Prostate gland (tissue), 2 donors: Measurements from ENCODE around the gene TDRD3. TPM values are rescaled to one million over a fixed set of nuclear protein-coding genes. Genes with fewer than 3 reads are reported as not detected.

Source experiments
- DNase-seq: peaks from one replicate; pipeline ENCODE4 v3.0.0-alpha.2; 2019; ENCODE audit warnings: low spot score
- H3K27ac ChIP-seq, 2 donors: fragments of 200-600 bp; sonication (generic); 2 replicates each; pipeline ENCODE4 v1.5.1; 2017 to 2019
- H3K27me3 ChIP-seq: fragments of 200-600 bp; sonication (generic); replicated peaks from 2 replicates; pipeline ENCODE4 v1.5.1; 2019; ENCODE audit not compliant: insufficient read depth
- H3K36me3 ChIP-seq, 2 donors: fragments of 200-600 bp; sonication (generic); 1 replicate in 1 of 2; 2 replicates in 1 of 2; pipeline versions ENCODE4 v1.5.1 to v1.8.1; 2017 to 2019
- H3K4me1 ChIP-seq: fragments of 200-600 bp; sonication (generic); replicated peaks from 2 replicates; pipeline ENCODE4 v1.5.1; 2019
- H3K4me3 ChIP-seq, 2 donors: fragments of 200-600 bp; sonication (generic); 2 replicates each; pipeline ENCODE4 v1.5.1; 2017 to 2019
- H3K9me3 ChIP-seq: fragments of 200-600 bp; sonication (generic); 2 replicates; pipeline ENCODE4 v1.5.1; 2017
- POLR2A ChIP-seq: fragments of 450-650 bp; IDR thresholded peaks from one replicate; pipeline ENCODE4 v1.6.1; 2016; ENCODE audit warnings: antibody characterized with exemption, mild to moderate bottlenecking
- POLR2AphosphoS5 ChIP-seq: sonication (generic); formaldehyde crosslinking; IDR thresholded peaks from one replicate; pipeline ENCODE4 v1.6.1; 2017; ENCODE audit warnings: antibody characterized with exemption
- WGBS: methylation state at CpG from one replicate; pipeline ENCODE4 v1.1.5; 2018; 5-methylcytosine and 5-hydroxymethylcytosine counted together
- intact Hi-C: fragments of 100-400 bp; cut with DNase I; formaldehyde crosslinking; loops from one replicate; pipeline ENCODE4 v1.14.2; 2022
- total RNA-seq, 2 donors: library from RNA; depleted of rRNA; stranded (reverse); fragments of >200 nt; gene quantifications; one replicate each; pipeline ENCODE4 v1.1.0, GENCODE V29; 2016
- TF ChIP-seq, protein P1 (sequence below), 4 experiments: fragments of 200-600 bp in 2 of 4; fragments of 450-650 bp in 2 of 4; sonication (generic) in 2 of 4; IDR thresholded peaks; 1 replicate in 3 of 4; 2 replicates in 1 of 4; pipeline ENCODE4 v1.5.1; 2016 to 2019; ENCODE audit warnings: antibody characterized with exemption in 4 of 4, mild to moderate bottlenecking in 2 of 4, moderate library complexity in 2 of 4

The TDRD3 gene
- total RNA-seq, 2 donors from 2014 or later, result 14.6 to 14.7 TPM

DNA sequence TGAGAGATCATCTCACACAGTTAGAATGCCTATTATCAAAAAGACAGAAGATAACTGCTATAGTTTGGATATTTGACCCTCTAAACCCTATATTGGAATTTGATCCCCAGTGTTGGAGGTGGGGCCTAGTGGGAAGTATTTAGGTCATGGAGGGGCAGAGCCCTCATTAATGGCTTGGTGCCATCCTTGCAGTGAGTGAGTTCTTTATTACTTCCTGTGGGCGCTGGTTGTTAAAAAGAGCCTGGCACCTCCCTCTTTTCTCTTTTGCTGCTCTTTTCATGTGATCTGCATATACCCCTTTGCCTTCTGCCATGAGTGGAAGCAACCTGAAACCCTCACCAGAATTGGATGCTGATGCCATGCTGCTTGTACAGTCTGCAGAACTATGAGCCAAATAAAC, 66.8 kb downstream of the TDRD3 start:
- no peaks in the 10 kb centered on the region for H3K9me3 ChIP-seq
- H3K27me3 ChIP-seq, result no peaks in the 10 kb centered on the region
- intact Hi-C loops, result no loop called here
- no peaks in the 10 kb centered on the region for H3K4me1 ChIP-seq
- no peaks in the 10 kb centered on the region for H3K36me3 ChIP-seq
- no peak for TF ChIP-seq POLR2AphosphoS5
- TF ChIP-seq, protein P1, sequence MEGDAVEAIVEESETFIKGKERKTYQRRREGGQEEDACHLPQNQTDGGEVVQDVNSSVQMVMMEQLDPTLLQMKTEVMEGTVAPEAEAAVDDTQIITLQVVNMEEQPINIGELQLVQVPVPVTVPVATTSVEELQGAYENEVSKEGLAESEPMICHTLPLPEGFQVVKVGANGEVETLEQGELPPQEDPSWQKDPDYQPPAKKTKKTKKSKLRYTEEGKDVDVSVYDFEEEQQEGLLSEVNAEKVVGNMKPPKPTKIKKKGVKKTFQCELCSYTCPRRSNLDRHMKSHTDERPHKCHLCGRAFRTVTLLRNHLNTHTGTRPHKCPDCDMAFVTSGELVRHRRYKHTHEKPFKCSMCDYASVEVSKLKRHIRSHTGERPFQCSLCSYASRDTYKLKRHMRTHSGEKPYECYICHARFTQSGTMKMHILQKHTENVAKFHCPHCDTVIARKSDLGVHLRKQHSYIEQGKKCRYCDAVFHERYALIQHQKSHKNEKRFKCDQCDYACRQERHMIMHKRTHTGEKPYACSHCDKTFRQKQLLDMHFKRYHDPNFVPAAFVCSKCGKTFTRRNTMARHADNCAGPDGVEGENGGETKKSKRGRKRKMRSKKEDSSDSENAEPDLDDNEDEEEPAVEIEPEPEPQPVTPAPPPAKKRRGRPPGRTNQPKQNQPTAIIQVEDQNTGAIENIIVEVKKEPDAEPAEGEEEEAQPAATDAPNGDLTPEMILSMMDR (IDR thresholded peaks at IDR 0.05), result no peak
- no peak for TF ChIP-seq POLR2A
- H3K4me3 ChIP-seq, result no peak overlapping the region
- no peak for DNase-seq
- 60% methylated on average over 1 of the region's 1 CpG for WGBS
- no peak overlapping the region for H3K27ac ChIP-seq

DNA sequence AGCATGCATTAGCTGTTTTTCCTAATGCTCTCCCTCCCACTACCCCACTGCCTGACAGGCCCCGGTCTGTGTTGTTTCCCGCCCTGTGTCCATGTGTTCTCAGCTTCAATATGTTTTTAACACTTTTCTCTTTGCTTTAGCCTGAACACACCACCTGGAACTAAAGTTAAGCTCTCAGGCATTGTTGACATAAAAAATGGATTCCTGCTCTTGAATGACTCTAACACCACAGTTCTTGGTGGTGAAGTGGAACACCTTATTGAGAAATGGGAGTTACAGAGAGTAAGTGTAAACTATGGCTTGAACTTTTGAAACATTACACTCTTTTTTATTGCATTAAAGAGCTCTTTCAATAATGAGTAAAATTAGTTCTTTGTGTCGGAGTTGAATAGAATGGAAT, 70.1 kb downstream of the TDRD3 start:
- TF ChIP-seq POLR2A (no peak), POLR2AphosphoS5 (no peak)
- TF ChIP-seq, protein P1 (IDR thresholded peaks at IDR 0.05), result no peak
- Histone ChIP-seq H3K4me3 (no peak overlapping the region), H3K36me3 (no peaks in the 10 kb centered on the region), H3K27ac (no peak overlapping the region), H3K4me1 (no peaks in the 10 kb centered on the region), H3K9me3 (no peaks in the 10 kb centered on the region), H3K27me3 (no peaks in the 10 kb centered on the region)
- intact Hi-C loops, result no loop called here
- WGBS, result 74% methylated on average over 3 of the region's 3 CpGs
- DNase-seq, result no peak

DNA sequence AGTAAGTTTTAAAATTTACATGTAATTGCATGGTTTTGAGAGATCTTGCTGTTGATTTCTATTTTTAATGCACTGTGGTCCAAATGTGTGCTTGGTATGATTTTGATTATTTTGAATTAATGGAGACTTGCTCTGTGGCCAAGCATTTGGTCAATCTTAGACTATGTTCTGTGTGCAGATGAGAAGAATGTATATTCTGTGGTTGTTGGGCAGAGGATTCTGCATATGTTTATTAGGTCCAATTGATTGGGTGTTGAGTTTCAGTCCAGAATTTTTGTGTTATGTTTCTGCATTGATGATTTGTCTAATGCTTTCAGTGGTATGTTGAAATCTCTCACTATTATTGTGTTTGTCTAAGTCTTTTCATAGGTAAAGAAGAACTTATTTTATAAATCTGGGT, 82.3 kb downstream of the TDRD3 start:
- intact Hi-C loops, result no loop called here
- Histone ChIP-seq H3K36me3 (no peaks in the 10 kb centered on the region), H3K27me3 (no peaks in the 10 kb centered on the region), H3K4me3 (no peak overlapping the region), H3K4me1 (no peaks in the 10 kb centered on the region), H3K27ac (no peak overlapping the region), H3K9me3 (no peaks in the 10 kb centered on the region)
- DNase-seq, result no peak
- TF ChIP-seq POLR2A (no peak), POLR2AphosphoS5 (no peak)
- TF ChIP-seq, protein P1 (IDR thresholded peaks at IDR 0.05), result no peak

DNA sequence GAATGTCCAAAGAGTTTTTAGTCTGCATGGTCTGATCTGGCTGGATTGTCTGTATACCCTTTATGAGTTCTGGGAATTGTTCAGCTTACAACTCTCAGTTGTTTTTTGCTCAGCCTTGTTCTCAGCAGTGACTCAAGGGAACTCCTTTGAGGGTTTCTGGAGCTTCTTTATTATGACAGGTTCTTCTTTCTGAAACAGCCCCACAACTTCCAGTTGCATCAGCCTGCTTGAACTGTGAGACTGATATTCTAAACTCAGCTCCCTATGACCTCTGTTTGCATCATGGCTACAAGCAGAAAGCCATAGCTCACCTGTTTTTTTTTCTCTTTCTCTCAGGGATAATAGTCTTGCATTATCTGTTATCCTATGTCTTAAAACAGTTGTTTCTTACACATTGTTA, 85.0 kb downstream of the TDRD3 start:
- Histone ChIP-seq H3K27me3 (no peaks in the 10 kb centered on the region), H3K27ac (no peak overlapping the region), H3K4me1 (no peaks in the 10 kb centered on the region), H3K4me3 (no peak overlapping the region), H3K36me3 (no peaks in the 10 kb centered on the region), H3K9me3 (no peaks in the 10 kb centered on the region)
- intact Hi-C loops, result no loop called here
- no peak for DNase-seq
- TF ChIP-seq POLR2AphosphoS5, result no peak
- TF ChIP-seq, protein P1 (IDR thresholded peaks at IDR 0.05), result no peak
- TF ChIP-seq POLR2A, result no peak

DNA sequence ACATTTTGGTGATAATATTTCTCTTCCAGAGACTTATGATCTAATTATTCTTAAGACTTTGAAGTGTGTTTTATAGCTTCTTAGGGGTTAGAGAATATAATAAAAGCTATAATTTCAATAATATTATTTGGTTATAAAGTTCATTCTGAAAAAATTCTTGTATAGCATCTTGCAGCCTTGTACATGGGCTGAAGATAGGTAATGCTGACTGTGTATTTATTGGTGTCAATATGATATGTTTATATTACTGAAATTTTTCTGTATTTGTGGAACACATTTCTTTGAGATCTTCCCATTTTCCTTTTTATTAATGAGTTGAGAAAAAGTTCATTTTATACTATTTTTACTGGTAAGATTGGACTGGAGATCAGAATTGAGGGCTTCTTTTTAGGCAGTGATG, 87.8 kb downstream of the TDRD3 start:
- TF ChIP-seq, protein P1 (IDR thresholded peaks at IDR 0.05), result no peak
- TF ChIP-seq POLR2A (no peak), POLR2AphosphoS5 (no peak)
- Histone ChIP-seq H3K27me3 (no peaks in the 10 kb centered on the region), H3K27ac (no peak overlapping the region), H3K9me3 (no peaks in the 10 kb centered on the region), H3K4me3 (no peak overlapping the region), H3K36me3 (no peaks in the 10 kb centered on the region), H3K4me1 (no peaks in the 10 kb centered on the region)
- intact Hi-C loops, result no loop called here
- no peak for DNase-seq
